Keratinocyte (primary cell): ENCODE results near the gene UBC. TPM values are rescaled to one million over a fixed set of nuclear protein-coding genes. Genes with fewer than 3 reads are reported as not detected.

Experiments
- DNase-seq: peaks from one replicate; pipeline ENCODE4 v3.0.0-alpha.2; 2011; ENCODE audit warnings: low read depth, missing footprints, low spot score
- FAIRE-seq: peaks from 2 replicates; lab custom pipeline; 2011; peaks lifted over from hg19 to GRCh38; lab: Jason Lieb, UNC
- H2AFZ ChIP-seq: 2 replicates; pipeline ENCODE4 v1.6.0; 2012; ENCODE audit warnings: low read length, control low read depth, inconsistent platforms; ENCODE audit not compliant: control insufficient read depth
- H3K27ac ChIP-seq: 2 replicates; pipeline ENCODE4 v1.5.1; 2011; ENCODE audit warnings: low read length; ENCODE audit not compliant: control insufficient read depth, insufficient read depth
- H3K27me3 ChIP-seq: 3 replicates; pipeline ENCODE4 v1.6.0; 2011; ENCODE audit warnings: low read length; ENCODE audit not compliant: control insufficient read depth, insufficient read depth; ENCODE audit errors: extremely low read depth
- H3K36me3 ChIP-seq, 2 experiments: 2 replicates in 1 of 2; 3 replicates in 1 of 2; pipeline ENCODE4 v1.5.1; 2011; ENCODE audit warnings: low read length in 2 of 2, mild to moderate bottlenecking in 1 of 2; ENCODE audit not compliant: control insufficient read depth in 2 of 2, insufficient read depth in 2 of 2; ENCODE audit errors: extremely low read depth in 1 of 2
- H3K4me1 ChIP-seq: 3 replicates; pipeline ENCODE4 v1.5.1; 2011; ENCODE audit warnings: low read length; ENCODE audit not compliant: control insufficient read depth, insufficient read depth; ENCODE audit errors: extremely low read depth
- H3K4me2 ChIP-seq: 3 replicates; pipeline ENCODE4 v1.6.0; 2011; ENCODE audit warnings: low read depth, low read length; ENCODE audit not compliant: control insufficient read depth, insufficient read depth; ENCODE audit errors: extremely low read depth
- H3K4me3 ChIP-seq, 3 experiments: fragments of 200-600 bp in 1 of 3; sonication (generic) in 1 of 3; 2 replicates in 2 of 3; 3 replicates in 1 of 3; pipeline ENCODE4 v1.5.1; 2011 to 2016; ENCODE audit warnings: low read length in 3 of 3, mild to moderate bottlenecking in 3 of 3, control low read depth in 2 of 3, inconsistent platforms in 1 of 3, low read depth in 1 of 3, mixed read lengths in 1 of 3, mixed run types in 1 of 3, moderate library complexity in 1 of 3; ENCODE audit not compliant: control insufficient read depth in 2 of 3, insufficient read depth in 2 of 3; ENCODE audit errors: extremely low read depth in 1 of 3
- H3K79me2 ChIP-seq: 2 replicates; pipeline ENCODE4 v1.6.0; 2012; ENCODE audit warnings: low read length; ENCODE audit not compliant: control insufficient read depth, insufficient read depth
- H3K9ac ChIP-seq: 3 replicates; pipeline ENCODE4 v1.6.0; 2011; ENCODE audit warnings: low read length; ENCODE audit not compliant: control insufficient read depth, insufficient read depth; ENCODE audit errors: extremely low read depth
- H3K9me1 ChIP-seq: 3 replicates; pipeline ENCODE4 v1.6.0; 2011; ENCODE audit warnings: low read length; ENCODE audit not compliant: control insufficient read depth, insufficient read depth; ENCODE audit errors: extremely low read depth
- H3K9me3 ChIP-seq: 2 replicates; pipeline ENCODE4 v1.5.1; 2012; ENCODE audit warnings: low read depth, low read length; ENCODE audit not compliant: control insufficient read depth
- H4K20me1 ChIP-seq: 3 replicates; pipeline ENCODE4 v1.6.0; 2011; ENCODE audit warnings: low read length; ENCODE audit not compliant: control insufficient read depth, insufficient read depth; ENCODE audit errors: extremely low read depth
- CTCF ChIP-seq, 3 experiments: IDR thresholded peaks in 1 of 3; conservative IDR thresholded peaks in 1 of 3; optimal IDR thresholded peaks in 1 of 3; 2 replicates in 2 of 3; 3 replicates in 1 of 3; pipeline versions ENCODE3 to v1.5.1; 2011; ENCODE audit warnings: low read length in 3 of 3, mild to moderate bottlenecking in 3 of 3, moderate library complexity in 2 of 3, control low read depth in 1 of 3, inconsistent platforms in 1 of 3; ENCODE audit not compliant: insufficient read depth in 2 of 3; ENCODE audit errors: extremely low read depth in 1 of 3
- EZH2 ChIP-seq: IDR thresholded peaks from one replicate; pipeline ENCODE4 v1.6.1; 2012; ENCODE audit warnings: inconsistent platforms, mild to moderate bottlenecking, low read length, moderate library complexity
- dilution Hi-C: fragments of 300-500 bp; cut with MboI; formaldehyde crosslinking; loops from one replicate; pipeline ENCODE4 v1.7.0; 2020; ENCODE audit warnings: low sequenced_read_pairs; ENCODE audit not compliant: extremely low pct_ligation_motif_present
- polyA plus RNA-seq, 5 experiments: library from polyadenylated mRNA; depleted of rRNA in 3 of 5; stranded (reverse) in 3 of 5; stranded (forward) in 1 of 5; unstranded in 1 of 5; fragments of >200 nt; gene quantifications; 1 replicate in 1 of 5; 2 replicates in 3 of 5; 3 replicates in 1 of 5; pipeline versions ENCODE4 v1.2.1 to v1.2.3, GENCODE V29; 2011 to 2012; ENCODE audit warnings: missing spikeins in 2 of 5, low read depth in 1 of 5, low replicate concordance in 1 of 5

The UBC gene
- polyA plus RNA-seq, 1 donor (not counting 4 experiments of a cell fraction or from before 2014, with no cell fraction given) = 2,363 TPM

GRCh38 chr12:124946447-124946793, 32.0 kb upstream of the UBC start:
- Histone ChIP-seq H3K27ac (no peak overlapping the region), H3K4me1 (no peaks in the 10 kb centered on the region), H3K9me1 (no peaks in the 10 kb centered on the region), H3K9ac (no peak overlapping the region), H3K4me3 (no peak overlapping the region), H3K27me3 (no peaks in the 10 kb centered on the region), H4K20me1 (no peaks in the 10 kb centered on the region), H3K9me3 (no peaks in the 10 kb centered on the region), H3K36me3 (peaks cover 7 to 25% of the 10 kb centered on the region in 2 experiments), H3K4me2 (no peak overlapping the region), H2AFZ (no peak overlapping the region), H3K79me2 (no peaks in the 10 kb centered on the region)
- FAIRE-seq (no peak), DNase-seq (no peak)
- TF ChIP-seq EZH2 = no peak
- TF ChIP-seq CTCF (optimal IDR thresholded peaks at IDR 0.05 in 1 of 3, IDR thresholded peaks at IDR 0.05 in 1 of 3, conservative IDR thresholded peaks at IDR 0.05 in 1 of 3; ENCODE audit: extremely low read depth in 1 of 3, insufficient read depth in 2 of 3, low read length in 3 of 3) = no peak
- dilution Hi-C loops = no loop called here

- H3K27ac ChIP-seq = no peak overlapping the region
Observed at GRCh38 chr12:124941170-124941527, 26.7 kb upstream of the UBC start.

More at GRCh38 chr12:124941170-124941527, 26.7 kb upstream of the UBC start:
- Histone ChIP-seq H3K4me3 (peak overlapping the region; percentile 13 to 44 (median 36)), H3K27me3 (no peaks in the 10 kb centered on the region), H3K9me3 (no peaks in the 10 kb centered on the region), H3K4me2 (peak overlapping the region; percentile 87), H4K20me1 (no peaks in the 10 kb centered on the region), H3K79me2 (no peaks in the 10 kb centered on the region), H3K4me1 (peaks cover 26% of the 10 kb centered on the region), H3K36me3 (no peaks in the 10 kb centered on the region), H3K9me1 (no peaks in the 10 kb centered on the region), H2AFZ (peak overlapping the region; percentile 75), H3K9ac (no peak overlapping the region)
- TF ChIP-seq CTCF (optimal IDR thresholded peaks at IDR 0.05 in 1 of 3, IDR thresholded peaks at IDR 0.05 in 1 of 3, conservative IDR thresholded peaks at IDR 0.05 in 1 of 3; ENCODE audit: extremely low read depth in 1 of 3, insufficient read depth in 2 of 3, low read length in 3 of 3) (no peak), EZH2 (no peak)
- dilution Hi-C loops = no loop called here
- no peak for FAIRE-seq
- no peak for DNase-seq
